ENCODE data around the gene IQGAP3.
A peak's percentile ranks its signal among the peaks of the same experiment; 100 is the strongest.
"Not testable (repeated sequence)": the region's sequence is repeated elsewhere in the genome, so short reads cannot be mapped to it uniquely, and the experiment has no call there.

IQGAP3 gene

DNA sequence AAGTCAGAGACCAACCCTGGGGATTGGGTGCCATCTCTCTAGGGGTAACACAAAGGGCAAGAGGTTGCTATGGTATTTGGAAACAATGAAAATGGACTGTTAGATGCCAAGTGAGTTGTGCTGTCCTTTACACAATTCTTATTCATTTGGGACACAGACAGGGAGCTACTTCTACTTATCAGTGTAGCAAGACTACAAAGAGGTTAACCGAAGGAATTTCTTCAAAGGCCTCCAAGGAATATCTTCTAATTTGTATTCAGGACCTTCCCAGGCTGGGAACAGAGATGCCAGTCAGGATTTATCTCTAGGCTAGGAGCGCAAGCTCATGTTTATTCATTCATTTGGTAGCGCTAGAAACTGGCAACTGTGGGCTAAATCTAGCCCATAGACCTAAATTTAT, 21.8 kb upstream of the IQGAP3 start:
- no peak for DNase-seq (ENCODE audit: low read depth)

DNA sequence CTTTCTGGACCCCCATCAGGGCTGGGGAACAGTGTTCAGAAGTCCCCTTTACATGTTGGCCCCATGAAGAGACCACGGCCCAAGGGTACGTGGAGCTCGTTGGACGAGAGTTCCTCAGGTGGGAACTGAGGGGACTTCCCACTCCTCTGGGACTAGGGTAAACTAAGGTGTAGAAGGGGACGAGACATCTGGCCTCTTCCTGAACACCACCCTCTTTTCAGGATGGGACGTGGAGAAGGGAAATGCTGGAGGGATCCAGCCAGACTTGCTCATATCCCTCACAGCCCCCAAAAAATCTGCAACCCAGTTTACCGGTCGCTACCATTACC, 21.3 kb upstream of the IQGAP3 start:
- DNase-seq (ENCODE audit: low read depth): no peak

DNA sequence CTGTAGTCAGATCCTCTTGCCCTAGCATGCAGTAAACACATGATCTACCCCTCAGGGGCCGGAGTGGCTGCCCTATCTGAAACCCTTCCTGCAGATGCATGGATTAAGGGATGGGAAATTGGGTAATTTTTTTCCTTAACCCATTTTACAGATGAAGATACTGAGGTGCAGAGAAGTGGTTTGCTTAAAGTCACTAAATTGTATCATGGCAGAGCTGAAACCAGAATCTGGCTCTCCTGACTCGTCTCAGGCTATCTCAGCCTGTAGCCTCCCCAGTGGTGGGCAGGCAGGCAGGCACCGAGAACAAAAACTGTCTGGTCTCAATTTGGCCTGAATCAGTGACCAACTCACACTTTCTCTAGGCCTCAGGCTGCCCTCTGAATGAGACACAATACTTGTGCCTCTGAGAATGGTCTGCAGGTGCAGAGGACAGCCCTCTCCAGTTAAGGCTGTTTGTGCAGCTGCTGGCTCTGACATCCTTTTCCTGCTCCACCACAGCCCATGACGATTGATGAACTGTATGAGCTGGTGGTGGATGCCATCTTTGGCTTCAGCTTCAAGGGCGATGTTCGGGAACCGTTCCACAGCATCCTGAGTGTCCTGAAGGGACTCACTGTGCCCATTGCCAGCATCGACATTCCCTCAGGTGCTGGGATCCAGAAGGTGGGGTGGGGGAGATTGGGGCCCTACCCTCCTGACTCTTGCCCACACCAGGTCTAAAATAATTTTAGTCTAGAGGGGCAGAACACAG, 20.7 kb upstream of the IQGAP3 start:
- DNase-seq (ENCODE audit: low read depth): no peak

DNA sequence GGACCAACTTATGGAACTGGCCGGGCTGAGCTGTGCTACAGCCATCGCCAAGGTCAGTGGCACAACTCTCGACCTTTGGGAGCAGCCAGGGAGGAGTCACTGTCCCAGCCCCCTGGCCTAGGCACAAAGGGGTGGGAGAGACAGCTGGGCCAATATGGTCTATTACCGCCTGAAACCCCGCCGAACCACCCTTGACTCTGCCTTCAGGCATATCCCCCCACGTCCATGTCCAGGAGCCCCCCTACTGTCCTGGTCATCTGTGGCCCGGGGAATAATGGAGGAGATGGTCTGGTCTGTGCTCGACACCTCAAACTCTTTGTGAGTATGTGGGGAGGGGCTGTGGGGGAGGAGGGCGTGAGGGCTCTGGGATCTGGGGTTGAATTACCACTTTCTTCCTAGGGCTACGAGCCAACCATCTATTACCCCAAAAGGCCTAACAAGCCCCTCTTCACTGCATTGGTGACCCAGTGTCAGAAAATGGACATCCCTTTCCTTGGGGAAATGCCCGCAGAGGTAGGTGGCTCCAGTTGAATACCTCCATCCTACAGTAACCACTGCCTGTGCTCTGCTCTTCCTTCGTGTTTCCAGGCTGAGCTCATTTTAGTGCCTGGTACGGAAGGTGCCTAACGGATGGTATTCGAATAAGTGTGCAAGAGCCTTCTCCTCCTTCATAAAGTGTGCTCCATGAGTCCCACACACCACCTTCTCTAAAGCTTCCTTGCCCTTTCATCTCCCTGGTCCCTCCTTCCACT, 20.0 kb upstream of the IQGAP3 start:
- DNase-seq (ENCODE audit: low read depth): no peak

- no peak for DNase-seq (ENCODE audit: low read depth)
Observed at GRCh38 chr1:156591432-156592157, 19.2 kb upstream of the IQGAP3 start, which contains the start of gene NAXE. Gene NAXE (plus strand): TSS chr1:156591776. CDS start chr1:156591805, 29 bp downstream.

- no peak for DNase-seq (ENCODE audit: low read depth)
Observed at GRCh38 chr1:156591181-156591431, 18.7 kb upstream of the IQGAP3 start.

GRCh38 chr1:156590326-156591180, 18.2 kb upstream of the IQGAP3 start:
- no peak for DNase-seq (ENCODE audit: low read depth)

DNA sequence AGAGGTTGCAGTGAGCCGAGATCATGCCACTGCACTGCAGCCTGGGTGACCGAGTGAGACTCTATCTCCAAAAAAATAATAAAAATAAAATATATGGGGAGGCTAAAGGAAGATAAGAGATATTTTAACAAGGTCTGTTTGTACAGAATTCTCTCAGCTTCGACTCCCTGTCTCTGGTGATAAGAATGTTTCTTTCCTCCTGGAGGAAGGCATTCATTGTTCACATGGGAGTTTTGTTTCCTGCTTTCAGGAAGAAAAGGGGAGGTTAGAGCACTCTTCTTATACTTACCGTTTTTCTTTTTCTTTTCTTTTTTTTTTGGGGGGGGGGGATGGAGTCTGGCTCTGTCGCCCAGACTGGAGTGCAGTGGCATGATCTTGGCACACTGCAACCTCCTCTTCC, 17.2 kb upstream of the IQGAP3 start:
- no peak for DNase-seq (ENCODE audit: low read depth)

DNA sequence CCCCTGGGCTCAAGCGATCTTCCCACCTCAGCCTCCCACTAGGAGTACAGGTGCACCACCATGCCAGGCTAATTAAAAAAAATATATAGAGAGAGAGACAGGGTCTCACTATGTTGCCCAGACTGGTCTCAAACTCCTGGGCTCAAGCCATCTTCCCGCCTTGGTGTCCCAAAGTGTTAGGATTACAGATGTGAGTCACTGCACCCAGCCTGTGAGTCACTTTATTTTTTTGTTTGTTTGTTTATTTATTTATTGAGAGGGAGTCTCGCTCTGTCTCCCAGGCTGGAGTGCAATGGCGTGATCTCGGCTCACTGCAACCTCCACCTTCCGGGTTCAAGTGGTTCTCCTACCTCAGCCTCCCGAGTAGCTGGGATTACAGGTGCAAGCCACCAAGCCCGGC, 15.6 kb upstream of the IQGAP3 start:
- DNase-seq (ENCODE audit: low read depth): not testable (repeated sequence)

DNA sequence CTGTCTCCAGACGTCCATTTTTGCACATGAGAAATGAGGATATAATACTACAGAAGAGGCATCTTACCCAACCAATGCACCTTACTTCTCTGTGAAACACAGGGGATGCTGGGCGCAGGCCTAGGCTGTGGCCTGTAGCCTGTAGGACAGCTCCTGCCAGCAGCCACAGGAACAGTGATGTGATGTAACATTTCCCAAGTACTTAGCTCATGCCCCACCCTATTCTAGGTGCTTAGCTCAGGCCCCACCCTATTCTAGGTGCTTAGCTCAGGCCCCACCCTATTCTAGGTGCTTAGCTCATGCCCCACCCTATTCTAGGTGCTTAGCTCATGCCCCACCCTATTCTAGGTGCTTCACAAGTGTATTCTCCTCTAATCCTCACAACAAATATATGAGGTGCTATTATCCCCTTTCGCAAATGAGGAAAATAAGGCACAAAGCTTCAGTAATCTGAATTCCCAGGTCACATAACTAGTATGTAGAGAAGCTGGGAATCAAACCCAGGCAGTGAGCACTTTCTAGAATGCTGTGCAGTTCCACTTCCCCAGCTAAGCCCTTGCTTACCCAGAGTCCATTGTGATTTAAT, 14.6 kb upstream of the IQGAP3 start:
- no peak for DNase-seq (ENCODE audit: low read depth)

- no peak for DNase-seq (ENCODE audit: low read depth)
Observed at GRCh38 chr1:156586323-156586722, 14.0 kb upstream of the IQGAP3 start.

DNA sequence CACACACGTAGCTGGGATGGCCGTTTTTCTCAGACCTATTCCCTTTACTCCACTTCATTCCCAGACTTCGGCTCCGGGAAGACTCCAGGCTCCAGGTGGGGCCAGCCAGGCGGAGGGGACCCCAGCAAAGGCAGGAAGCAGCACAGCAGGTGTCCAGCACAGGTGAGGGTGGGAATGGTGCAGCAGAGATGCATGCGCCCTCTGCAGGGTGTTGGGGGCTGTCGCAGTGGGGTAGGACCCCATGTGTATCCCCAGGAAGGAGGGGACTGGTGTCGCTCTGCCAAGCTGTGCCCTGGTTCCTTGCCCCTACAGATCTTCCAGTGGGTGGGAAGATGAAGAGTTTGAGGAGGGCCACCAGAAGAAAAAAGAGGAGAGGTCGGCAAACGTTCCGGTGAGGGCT, 12.4 kb upstream of the IQGAP3 start:
- no peak for DNase-seq (ENCODE audit: low read depth)

DNA sequence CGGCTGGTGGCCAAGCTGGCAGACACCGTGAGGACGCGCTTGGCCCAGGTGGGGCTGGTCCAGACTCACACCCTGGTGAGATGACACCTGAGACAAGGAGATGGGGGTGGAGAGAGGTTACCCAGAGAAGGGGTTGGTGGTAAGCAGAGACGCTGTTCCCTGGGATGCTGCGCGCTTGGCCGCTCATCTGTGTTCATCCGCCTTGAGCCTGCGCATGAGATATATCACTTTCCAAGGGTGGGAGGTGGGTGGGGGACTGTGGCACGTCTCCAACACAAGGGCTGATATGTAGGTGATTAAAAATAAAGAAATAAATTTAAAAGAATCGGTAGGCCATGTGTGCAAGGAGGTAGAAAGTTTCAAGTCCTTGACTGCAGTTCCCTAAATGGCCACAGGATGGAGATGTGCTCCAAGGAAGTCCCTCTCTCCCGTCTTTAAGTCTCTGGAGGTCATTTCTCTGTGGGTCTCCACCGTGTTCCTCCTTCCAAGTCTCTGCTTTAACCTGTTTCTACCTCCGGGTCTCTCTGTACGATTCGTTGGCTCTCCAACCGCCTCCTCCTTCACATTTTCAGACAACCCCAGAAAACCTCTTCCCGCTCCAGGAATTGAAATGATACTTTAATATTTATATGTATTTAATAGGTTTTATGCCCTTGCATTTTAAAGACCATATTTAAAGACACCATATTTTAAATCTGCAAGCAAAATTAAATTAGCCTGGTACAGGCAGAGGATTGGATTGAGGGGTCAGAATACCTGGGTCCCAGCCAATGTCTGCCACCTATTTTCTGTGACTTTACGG, 11.7 kb upstream of the IQGAP3 start:
- peak; percentile 79 for DNase-seq (ENCODE audit: low read depth)

DNA sequence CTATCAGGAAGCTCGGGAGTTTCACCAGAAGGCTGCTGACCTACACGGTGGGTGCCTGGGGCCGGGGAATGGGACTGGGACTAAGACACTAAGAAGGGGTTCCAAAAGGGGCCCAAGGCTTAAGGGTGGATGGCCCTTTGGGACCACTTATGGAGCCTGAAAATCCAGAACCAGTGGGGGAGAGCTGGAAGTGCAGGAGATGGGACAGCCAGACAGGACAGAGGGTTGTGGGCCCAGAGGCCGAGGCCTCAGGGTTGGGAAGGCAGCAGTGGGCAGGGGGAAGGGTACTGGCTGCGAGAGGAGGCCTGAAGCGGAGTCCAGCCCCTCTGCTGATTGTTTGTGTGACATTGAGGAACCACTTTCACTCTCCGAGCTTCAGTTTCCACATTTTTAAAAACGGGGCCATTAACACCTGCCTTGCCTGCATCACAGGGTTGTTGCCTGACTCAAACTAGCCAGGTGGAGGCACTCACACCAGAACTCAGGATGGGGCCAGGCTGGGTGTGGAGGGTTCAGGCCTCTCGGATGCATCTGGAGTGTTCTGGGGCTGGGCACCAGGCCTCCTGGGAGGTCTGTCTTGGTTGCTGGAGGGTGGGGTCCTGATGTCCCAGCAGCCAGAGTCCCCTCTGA, 10.1 kb upstream of the IQGAP3 start:
- no peak for DNase-seq (ENCODE audit: low read depth)

DNA sequence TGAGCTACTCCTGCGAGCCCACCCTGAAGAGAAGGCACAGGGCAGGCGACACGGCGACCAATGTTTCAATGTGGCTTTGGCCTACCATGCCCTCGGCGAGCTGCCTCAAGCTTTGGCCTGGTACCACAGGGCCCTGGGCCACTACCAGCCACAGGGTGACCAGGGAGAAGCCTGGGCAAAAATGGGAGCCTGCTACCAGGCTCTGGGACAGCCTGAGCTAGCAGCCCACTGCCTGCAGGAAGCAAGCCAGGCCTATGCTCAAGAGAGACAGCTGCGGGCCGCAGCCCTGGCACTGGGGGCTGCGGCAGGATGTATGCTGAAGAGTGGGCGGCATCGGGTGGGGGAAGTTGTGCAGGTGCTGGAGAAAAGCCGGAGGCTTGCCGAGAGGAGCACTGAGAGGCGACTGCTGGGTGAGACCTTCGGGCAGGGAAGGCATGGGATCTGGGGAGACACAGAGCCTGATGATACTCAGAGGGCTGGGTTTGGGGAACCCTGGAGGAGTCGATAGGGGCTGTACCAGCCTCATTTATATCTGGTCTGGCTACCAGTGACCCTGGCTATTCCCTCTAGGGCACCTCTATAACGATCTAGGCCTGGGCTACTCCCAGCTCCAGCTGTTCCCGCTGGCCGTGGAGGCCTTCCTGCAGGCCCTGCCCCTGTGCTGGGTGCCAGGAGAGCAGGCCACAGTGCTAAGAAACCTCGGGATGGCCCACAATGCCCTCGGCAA, 9.5 kb upstream of the IQGAP3 start:
- no peak for DNase-seq (ENCODE audit: low read depth)

- no peak for DNase-seq (ENCODE audit: low read depth)
Observed at GRCh38 chr1:156579472-156579871, 7.1 kb upstream of the IQGAP3 start, which contains the start of gene TTC24. Gene TTC24 (plus strand): TSS chr1:156579723. CDS start chr1:156581365, 1,642 bp downstream.

- DNase-seq (ENCODE audit: low read depth): no peak
Observed at GRCh38 chr1:156578055-156578454, 5.7 kb upstream of the IQGAP3 start.

- DNase-seq (ENCODE audit: low read depth): no peak
Observed at GRCh38 chr1:156577550-156577949, 5.2 kb upstream of the IQGAP3 start.

- no peak for DNase-seq (ENCODE audit: low read depth)
Observed at GRCh38 chr1:156574039-156574633, 1.8 kb upstream of the IQGAP3 start.

GRCh38 chr1:156572663-156573018, 276 bp upstream of the IQGAP3 start:
- DNase-seq (ENCODE audit: low read depth): no peak

Data from fibroblast of the conjunctiva (primary cell).